ENCODE data around the gene UBE2I.
"Not testable (repeated sequence)": the region's sequence is repeated elsewhere in the genome, so short reads cannot be mapped to it uniquely, and the experiment has no call there.

UBE2I gene

DNA sequence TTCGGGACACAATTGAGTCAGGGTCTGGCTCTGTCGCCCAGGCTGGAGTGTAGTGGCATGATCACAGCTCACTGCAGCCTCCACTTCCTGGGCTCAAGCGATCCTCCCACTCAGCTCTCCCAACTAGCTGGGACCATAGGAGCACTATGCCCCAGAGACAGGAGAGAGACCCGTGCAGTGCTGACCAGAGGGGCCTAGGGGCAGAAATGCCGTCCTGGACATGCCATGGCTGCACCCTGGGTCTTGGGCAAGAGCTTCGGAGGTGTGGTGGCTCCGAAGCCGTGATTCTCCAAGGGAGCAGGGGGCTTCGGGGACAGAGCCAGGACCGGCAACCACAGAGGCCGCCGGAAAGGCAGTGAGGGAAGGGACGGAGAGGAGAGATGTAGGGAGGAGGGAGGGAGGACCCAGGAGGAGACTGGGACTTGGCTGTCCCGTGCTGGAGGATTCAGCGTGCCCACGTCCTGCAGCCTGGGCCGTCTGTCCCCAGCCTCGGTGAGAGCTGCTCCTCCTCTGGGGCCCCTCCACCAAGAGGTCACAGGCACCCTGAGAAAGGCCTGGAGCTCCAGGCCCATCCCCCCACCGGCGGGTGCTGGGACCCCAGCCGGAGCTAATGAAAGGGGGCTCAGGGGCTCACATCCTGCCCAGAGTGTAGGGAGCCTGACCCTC, 31.7 kb upstream of the UBE2I start:
- no peak for DNase-seq

GRCh38 chr16:1278477-1278876, 31.0 kb upstream of the UBE2I start:
- no peak for DNase-seq

- DNase-seq = no peak
Observed at GRCh38 chr16:1279081-1279944, 30.1 kb upstream of the UBE2I start.

GRCh38 chr16:1279945-1280589, 29.4 kb upstream of the UBE2I start:
- DNase-seq = no peak

DNA sequence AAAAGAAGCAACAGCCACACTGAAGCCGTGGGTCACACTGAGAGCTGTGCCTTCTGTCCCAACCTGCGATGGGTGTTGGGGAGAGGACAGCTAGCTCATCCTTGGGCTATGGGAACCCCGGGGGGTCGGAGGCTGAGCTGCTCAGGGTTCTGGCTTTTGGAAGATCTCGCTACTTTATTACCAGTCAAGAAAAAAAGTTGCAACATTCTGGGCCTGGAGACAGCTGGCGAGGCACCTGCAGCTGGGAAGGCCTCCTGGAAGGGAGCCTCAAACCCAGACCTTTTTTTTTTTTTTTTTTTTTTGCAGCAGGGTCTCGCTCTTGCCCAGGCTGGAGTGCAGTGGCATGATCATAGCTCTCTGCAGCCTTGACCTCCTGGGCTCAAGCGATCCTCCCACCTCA, 28.7 kb upstream of the UBE2I start:
- no peak for DNase-seq

DNA sequence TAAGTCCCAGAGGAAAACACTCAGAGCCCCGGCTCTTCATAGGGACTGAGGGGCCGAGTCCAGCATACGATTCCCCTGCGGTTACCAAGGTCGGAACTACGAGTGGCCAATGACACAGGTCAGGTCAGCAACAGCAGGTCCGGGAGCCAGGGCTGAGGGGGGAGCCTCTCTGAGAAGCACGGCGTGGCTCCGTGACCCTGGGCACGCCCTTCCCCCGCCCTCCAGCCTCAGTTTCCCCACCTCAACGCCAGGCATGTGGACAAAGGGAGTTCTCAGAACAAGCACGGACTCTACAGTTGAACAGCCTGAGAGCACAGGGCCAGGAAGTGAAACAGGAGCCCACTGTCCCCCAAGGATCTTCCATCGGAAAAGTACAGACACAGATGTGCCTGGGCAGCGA, 27.9 kb upstream of the UBE2I start:
- DNase-seq = no peak

DNA sequence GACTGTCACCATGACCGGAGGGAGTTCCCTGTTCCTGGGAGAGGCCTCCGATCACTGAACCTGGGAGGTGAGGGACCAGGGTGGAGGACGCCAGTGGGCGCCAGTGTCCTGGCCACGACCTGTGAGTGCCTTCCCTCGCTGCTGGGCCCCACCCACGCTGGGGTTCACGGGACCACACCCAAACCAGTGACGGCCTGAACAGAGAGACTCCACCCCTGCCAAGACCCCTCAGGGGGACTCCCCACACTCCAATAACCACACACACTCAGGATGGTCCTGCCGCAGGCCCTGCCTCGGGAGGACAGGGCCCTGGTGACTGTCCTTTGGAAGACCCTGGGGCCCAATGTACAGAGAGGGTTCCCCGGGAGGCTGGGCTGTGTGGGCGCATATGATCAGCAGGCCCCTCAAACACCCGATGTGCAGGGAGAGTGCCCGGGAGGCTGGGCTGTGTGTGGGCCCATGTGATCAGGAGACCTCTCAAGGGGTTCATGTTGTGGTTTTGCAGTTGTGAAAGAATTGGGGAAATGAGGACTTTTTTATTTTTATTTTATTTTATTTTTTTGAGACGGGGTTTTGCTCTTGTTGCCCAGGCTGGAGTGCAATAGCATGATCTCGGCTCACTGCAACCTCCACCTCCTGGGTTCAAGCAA, 27.0 kb upstream of the UBE2I start:
- DNase-seq = no peak

DNA sequence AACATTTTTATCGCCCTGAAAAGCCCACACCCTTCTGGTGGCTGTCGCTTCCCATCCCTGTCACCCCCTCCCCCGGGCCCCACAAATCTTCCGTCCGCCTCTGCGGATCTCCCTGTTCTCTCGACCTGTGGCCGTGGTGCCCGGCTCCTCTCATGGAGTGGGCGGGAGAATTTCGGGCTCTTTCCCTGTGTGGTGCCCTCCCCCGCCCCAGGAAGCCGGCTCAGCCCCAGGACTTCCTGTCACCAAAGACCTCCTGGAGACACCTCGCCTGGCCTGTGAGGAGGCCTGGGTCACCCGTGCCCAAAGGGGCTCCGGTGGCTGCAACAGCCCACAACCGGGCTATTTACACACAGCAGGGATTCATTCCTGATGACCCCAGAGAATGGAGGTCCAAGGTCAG, 26.1 kb upstream of the UBE2I start:
- no peak for DNase-seq

DNA sequence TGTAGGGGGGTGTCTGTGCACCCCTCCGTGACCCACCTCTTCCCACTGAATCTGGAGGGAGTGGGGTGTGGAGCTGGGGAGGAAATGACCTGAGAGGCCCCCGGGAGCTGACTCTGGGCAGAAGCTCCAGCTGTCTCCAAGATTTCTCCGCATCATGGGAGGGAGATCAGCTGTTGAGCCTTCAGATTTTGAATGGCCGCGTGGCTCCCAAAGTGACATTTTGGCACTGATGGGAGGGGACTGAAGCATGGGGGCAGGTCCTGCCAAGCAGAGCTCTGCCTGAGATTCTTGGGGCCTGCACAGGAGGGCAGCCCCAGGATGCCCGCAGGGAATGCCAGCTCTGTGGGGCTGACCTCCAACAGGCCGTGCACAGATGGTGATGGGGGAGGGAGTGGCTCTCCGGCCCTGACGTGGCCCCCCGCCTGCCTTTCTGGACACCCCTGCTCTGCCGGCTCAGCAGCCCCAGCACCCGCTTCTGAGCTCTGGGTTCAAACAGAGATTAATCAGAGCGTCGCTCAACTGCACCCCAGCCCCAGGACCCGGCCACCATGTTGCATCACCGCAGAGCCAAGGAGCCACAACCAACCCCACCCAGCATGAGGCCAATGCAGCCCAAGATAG, 25.3 kb upstream of the UBE2I start:
- no peak for DNase-seq

DNA sequence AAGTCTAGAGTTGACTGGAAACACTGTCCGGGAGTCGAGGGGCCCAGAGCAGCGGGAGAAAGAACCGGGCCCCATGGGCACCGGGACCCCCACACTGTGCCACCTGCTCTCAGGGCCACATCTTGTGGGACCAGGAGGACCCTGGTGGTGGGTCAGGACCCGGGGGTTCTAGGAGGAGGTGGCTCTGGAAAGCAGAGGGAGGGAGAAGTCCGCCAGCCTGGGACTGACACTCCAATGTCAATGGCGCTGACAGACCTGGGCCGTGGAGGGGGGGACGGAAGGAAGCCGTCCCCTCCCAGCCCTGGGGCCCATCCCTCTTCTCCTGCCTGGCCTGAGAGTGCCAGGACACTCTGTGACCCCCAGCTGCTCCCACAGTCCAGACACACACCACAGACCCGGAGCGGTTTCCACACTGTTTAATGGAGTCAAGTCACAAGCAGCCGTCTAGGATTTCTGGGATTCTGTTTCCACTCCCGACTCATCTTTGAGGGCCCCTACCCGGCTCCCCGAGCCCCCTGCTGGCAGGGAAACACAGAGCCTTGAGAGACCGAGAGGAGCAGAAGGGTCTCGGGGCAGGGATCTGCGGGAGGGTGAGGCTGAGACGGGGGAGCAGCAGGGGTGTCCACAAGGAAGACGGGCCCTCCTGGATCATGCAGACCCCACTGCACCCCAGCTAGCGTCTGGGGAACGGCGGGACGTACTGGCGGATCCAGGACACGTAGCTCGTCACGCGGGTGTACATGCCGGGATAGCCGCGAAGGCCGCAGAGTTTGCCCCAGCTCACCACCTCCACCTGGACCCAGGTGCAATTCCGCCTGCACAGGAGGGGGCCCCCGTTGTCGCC, 23.5 kb upstream of the UBE2I start:
- no peak for DNase-seq

DNA sequence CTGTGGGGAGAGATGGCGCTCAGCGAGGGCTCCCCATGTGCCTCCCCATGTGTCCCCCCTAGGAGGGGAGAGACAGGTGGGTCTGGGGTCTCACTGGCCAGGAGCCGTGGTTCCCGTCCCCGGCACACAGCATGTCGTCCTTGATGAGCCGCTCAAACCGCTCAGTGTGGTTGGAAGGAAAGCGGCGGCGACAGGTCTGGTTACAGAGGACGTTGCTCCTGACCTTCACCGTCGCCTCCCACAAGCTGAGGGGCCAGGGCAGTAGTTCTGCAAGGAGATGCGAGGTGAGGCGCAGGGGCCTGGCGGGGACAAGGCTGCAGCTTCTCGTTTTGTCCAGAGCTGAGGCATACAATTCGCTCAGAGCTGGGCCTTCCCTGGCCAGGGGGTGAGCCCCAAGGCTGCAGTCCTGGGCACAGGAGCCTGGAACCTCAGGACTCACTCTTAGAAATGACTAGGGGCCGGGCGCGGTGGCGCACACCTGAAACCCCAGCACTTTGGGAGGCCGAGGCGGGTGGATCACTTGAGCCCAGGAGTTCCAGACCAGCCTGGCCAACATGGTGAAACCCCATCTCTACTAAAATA, 22.8 kb upstream of the UBE2I start:
- no peak for DNase-seq

- DNase-seq = no peak
Observed at GRCh38 chr16:1287982-1288670, 21.3 kb upstream of the UBE2I start.

DNA sequence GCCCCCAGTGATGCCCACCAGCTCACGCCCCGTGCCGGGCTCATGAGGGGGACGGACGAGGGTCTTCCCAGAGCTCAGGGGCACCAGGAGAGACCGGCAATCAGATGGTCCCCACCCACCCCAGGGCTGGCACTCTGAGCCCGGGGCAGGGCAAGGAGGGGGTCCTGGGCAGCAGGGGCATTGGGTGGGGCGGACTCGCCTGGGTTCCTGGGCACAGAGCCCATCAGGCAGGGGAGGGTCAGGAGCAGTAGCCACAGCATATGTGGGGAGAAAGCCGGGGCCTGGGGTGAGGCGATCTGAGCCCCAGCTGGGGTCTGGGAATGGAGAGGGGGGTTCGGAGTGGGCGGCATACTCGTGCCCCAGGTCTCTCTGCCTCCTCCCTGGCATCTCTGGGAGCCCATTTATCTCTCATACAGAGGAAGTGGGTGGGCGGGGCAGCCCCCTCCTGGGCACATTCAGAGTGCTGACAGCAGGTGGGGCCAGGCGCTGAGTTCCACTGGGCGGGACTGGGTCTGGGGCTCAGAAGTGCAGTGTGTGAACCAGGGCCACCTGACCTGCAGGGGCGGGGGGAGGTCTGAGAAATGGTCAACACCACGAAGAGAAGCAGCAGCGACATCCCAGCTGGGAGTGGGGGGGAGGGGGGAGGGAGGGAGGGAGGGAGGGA, 20.5 kb upstream of the UBE2I start:
- peak; percentile 45 for DNase-seq

DNA sequence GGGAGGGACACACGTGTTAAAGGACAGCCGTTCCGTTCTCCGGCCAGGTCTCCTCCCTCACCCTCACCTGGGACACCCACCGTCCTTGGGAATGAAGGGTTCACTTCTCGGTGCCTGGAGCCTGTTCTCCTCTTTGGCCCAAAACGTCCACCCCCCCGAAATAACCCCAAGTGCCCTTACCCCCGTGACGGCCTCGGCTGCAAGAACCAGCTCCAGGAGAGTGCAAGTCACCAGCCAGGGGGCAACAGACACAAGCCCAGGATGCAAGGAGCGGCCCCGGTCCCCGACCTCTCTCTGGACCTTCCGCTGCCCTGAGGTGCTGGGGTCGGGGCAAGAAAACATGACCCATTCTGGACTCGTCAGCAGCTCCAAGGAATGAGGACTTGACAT, 20.0 kb upstream of the UBE2I start:
- no peak for DNase-seq

DNA sequence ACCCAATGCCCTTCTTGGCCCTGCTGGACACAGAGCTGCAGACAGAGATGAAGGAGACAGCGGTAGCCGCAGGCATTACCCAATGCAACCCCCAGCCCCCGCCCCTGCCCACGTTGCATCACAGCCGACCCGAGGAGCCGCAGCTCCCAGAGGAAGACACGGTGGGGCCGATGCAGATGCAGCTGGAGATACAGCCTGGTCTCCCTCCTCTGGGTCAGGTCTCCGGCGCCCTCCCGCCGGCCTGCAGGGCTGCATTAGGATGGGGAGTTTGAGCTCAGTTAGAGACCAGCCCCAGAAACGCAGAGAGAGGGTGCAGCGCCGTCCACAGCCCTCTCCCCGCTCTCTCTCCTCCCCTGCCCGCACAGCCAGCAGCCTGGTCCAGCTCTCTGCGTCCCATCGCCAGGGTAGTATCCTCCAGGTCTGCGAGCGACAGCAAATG, 19.4 kb upstream of the UBE2I start:
- DNase-seq = peak; percentile 52

- DNase-seq = no peak
Observed at GRCh38 chr16:1290860-1291575, 18.4 kb upstream of the UBE2I start.

DNA sequence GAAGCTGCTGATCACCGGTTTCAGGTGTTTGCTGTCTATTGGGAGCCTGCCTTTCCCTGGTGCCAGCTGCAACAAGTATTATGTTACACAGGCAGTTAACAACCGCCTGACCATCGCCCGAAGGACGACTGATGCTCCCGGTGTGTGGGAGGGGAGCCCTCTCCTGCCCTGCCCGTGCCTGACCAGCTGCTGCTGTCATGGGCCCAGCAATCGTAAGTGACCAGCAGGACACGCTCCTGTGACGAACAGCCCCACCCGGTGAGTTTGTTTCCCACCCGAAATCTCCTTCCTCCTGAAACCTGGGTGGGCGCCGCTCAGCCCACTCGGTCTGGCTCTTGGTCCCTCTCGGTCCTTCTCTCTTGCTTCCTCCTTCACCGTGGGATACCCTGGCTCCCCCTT, 17.9 kb upstream of the UBE2I start:
- DNase-seq = no peak

- DNase-seq = not testable (repeated sequence)
Observed at GRCh38 chr16:1292208-1292607, 17.2 kb upstream of the UBE2I start.

DNA sequence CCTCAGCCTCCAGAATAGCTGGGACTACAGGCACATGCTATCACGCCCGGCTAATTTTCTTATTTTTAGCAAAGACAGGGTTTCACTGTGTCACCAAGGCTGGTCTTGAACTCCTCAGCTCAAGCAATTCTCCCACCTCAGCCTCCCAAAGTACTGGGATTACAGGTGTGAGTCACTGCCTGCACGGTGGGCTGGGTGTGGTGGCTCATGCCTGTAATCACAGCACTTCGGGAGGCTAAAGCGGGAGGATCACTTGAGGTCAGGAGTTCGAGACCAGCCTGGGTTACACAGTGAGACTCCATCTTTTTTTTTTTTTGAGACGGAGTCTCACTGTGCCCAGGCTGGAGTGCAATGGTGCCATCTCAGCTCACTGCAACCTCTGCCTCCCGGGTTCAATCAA, 16.6 kb upstream of the UBE2I start:
- DNase-seq = not testable (repeated sequence)

Measured in hematopoietic multipotent progenitor cell treated with erythropoietin and hydrocortisone succinate and interleukin-3 and kit ligand, for 6 days (in vitro differentiated cells).